22Rv1 (cell line): ENCODE measurements around the gene DIRAS1.

Experiments
- ZFX ChIP-seq: fragments of 450-650 bp; IDR thresholded peaks from 2 replicates; pipeline ENCODE4 v1.6.1; 2017; ENCODE audit warnings: antibody characterized with exemption, borderline replicate concordance
- TF ChIP-seq, protein P1 (sequence below): fragments of 450-650 bp; IDR thresholded peaks from 2 replicates; pipeline ENCODE4 v1.5.1; 2017; ENCODE audit warnings: mild to moderate bottlenecking

DNA sequence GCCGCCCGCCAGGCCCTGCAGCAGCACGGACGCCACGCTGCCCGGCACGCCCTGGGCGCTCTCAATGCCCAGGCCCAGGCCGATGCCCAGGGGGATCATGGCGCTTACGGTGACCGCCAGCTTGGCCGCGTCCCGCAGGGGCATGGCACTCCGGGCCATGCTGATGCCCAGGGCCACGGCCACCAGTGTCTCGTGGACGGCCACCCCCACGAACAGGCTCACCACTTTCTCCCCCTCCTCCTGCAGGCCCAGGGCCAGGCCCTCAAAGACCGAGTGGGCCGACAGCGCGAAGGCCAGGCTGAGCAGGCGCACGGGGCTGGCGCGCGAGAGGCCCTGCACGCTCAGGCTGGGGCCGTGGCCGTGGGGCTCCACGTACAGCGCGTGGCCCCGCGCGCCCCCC, 11.7 kb upstream of the DIRAS1 start:
- TF ChIP-seq, protein P1, sequence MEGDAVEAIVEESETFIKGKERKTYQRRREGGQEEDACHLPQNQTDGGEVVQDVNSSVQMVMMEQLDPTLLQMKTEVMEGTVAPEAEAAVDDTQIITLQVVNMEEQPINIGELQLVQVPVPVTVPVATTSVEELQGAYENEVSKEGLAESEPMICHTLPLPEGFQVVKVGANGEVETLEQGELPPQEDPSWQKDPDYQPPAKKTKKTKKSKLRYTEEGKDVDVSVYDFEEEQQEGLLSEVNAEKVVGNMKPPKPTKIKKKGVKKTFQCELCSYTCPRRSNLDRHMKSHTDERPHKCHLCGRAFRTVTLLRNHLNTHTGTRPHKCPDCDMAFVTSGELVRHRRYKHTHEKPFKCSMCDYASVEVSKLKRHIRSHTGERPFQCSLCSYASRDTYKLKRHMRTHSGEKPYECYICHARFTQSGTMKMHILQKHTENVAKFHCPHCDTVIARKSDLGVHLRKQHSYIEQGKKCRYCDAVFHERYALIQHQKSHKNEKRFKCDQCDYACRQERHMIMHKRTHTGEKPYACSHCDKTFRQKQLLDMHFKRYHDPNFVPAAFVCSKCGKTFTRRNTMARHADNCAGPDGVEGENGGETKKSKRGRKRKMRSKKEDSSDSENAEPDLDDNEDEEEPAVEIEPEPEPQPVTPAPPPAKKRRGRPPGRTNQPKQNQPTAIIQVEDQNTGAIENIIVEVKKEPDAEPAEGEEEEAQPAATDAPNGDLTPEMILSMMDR = no peak
- TF ChIP-seq ZFX = no peak
